H1 (cell line): ENCODE measurements around the gene CLPSL2. TPM values are rescaled to one million over a fixed set of nuclear protein-coding genes. Genes with fewer than 3 reads are reported as not detected.

ENCODE experiments used
- BRCA1 ChIP-seq: IDR thresholded peaks from 2 replicates; pipeline ENCODE4 v1.6.1; 2012; ENCODE audit warnings: low read depth, low read length, improper control_type of control experiment
- CBX8 ChIP-seq: fragments of 300-800, 300-1000 bp; sonication (generic); IDR thresholded peaks from 2 replicates; pipeline ENCODE4 v1.7.1; 2016; ENCODE audit warnings: low read depth, low read length, borderline replicate concordance
- CHD2 ChIP-seq: IDR thresholded peaks from 2 replicates; pipeline ENCODE4 v1.6.1; 2012; ENCODE audit warnings: low read length, improper control_type of control experiment
- EGR1 ChIP-seq: IDR thresholded peaks from 2 replicates; pipeline ENCODE4 v1.6.1; 2011; ENCODE audit warnings: low read depth, low read length, borderline replicate concordance
- EZH2 ChIP-seq: fragments of 200-600 bp; sonication (generic); IDR thresholded peaks from 2 replicates; pipeline ENCODE4 v1.7.1; 2012; ENCODE audit warnings: low read depth, mild to moderate bottlenecking, moderate library complexity, low read length, inconsistent platforms; ENCODE audit not compliant: severe bottlenecking
- HDAC6 ChIP-seq: IDR thresholded peaks from one replicate; pipeline ENCODE4 v1.7.1; 2012; ENCODE audit warnings: low read depth, mild to moderate bottlenecking, inconsistent platforms, low read length, moderate library complexity
- KDM4A ChIP-seq: IDR thresholded peaks from one replicate; pipeline ENCODE4 v1.7.1; 2012; ENCODE audit warnings: low read depth, mild to moderate bottlenecking, moderate library complexity, low read length, inconsistent platforms; ENCODE audit not compliant: severe bottlenecking
- POLR2A ChIP-seq, 2 experiments: IDR thresholded peaks; 1 replicate in 1 of 2; 2 replicates in 1 of 2; pipeline ENCODE4 v1.6.1; 2011; ENCODE audit warnings: low read depth in 2 of 2, low read length in 2 of 2, mild to moderate bottlenecking in 2 of 2; ENCODE audit errors: control extremely low read depth in 1 of 2
- POLR2AphosphoS5 ChIP-seq: IDR thresholded peaks from 2 replicates; pipeline ENCODE4 v1.6.1; 2011; ENCODE audit warnings: low read depth, low read length
- POU5F1 ChIP-seq: IDR thresholded peaks from 2 replicates; pipeline ENCODE4 v1.6.1; 2011; ENCODE audit warnings: low read depth, mild to moderate bottlenecking, low read length, moderate library complexity
- RBBP5 ChIP-seq: IDR thresholded peaks from 2 replicates; pipeline ENCODE4 v1.7.1; 2012; ENCODE audit warnings: low read depth, mild to moderate bottlenecking, inconsistent platforms, low read length, moderate library complexity, borderline replicate concordance
- RNF2 ChIP-seq: fragments of 200-900, 300-1000 bp; sonication (generic); IDR thresholded peaks from 2 replicates; pipeline ENCODE4 v1.7.1; 2016; ENCODE audit warnings: borderline replicate concordance, low read depth, mild to moderate bottlenecking, antibody characterized with exemption, low read length; ENCODE audit not compliant: poor library complexity, severe bottlenecking; ENCODE audit errors: missing control alignments
- SIN3A ChIP-seq, 2 experiments: IDR thresholded peaks in 1 of 2; conservative IDR thresholded peaks in 1 of 2; 2 replicates each; pipeline ENCODE4 v1.6.1; 2011 to 2012; ENCODE audit warnings: low read length in 2 of 2, improper control_type of control experiment in 1 of 2, low read depth in 1 of 2, mild to moderate bottlenecking in 1 of 2
- SP2 ChIP-seq: IDR thresholded peaks from 2 replicates; pipeline ENCODE4 v1.6.1; 2012; ENCODE audit warnings: mild to moderate bottlenecking, low read length, inconsistent platforms
- SP4 ChIP-seq: IDR thresholded peaks from 2 replicates; pipeline ENCODE4 v1.6.1; 2012; ENCODE audit warnings: low read length, inconsistent platforms
- TAF1 ChIP-seq: IDR thresholded peaks from 2 replicates; pipeline ENCODE4 v1.6.1; 2011; ENCODE audit warnings: mild to moderate bottlenecking, low read depth, low read length
- TBP ChIP-seq: IDR thresholded peaks from 2 replicates; pipeline ENCODE4 v1.6.1; 2011; ENCODE audit warnings: low read depth, low read length, improper control_type of control experiment
- YY1 ChIP-seq: IDR thresholded peaks from 2 replicates; pipeline ENCODE4 v1.6.1; 2011; ENCODE audit warnings: low read depth, mild to moderate bottlenecking, low read length
- ZNF274 ChIP-seq: IDR thresholded peaks from 2 replicates; pipeline ENCODE4 v1.7.0; 2012; ENCODE audit warnings: low read length, borderline replicate concordance; ENCODE audit errors: extremely low read depth
- polyA plus RNA-seq, 7 experiments: library from polyadenylated mRNA; depleted of rRNA in 3 of 7; stranded (reverse) in 5 of 7; unstranded in 2 of 7; fragments of >200 nt in 5 of 7; fragments of 200-250 nt in 2 of 7; gene quantifications; 1 replicate in 5 of 7; 2 replicates in 1 of 7; 4 replicates in 1 of 7; pipeline versions ENCODE4 v1.2.1 to v1.2.3, GENCODE V29; 2011 to 2013; ENCODE audit warnings: missing spikeins in 2 of 7, mixed read lengths in 2 of 7
- total RNA-seq: library from RNA; stranded (reverse); fragmentation: NEBNext Ultra II Directional; extraction: Animal tissue kit (Norgen Biotek cat#: 25700); gene quantifications from 2 replicates; pipeline ENCODE4 v1.2.1, GENCODE V29; 2021
- TF ChIP-seq, protein P1 (sequence below): IDR thresholded peaks from 2 replicates; pipeline ENCODE4 v1.6.1; 2012; ENCODE audit warnings: inconsistent platforms
- TF ChIP-seq, protein P2 (sequence below): IDR thresholded peaks from 2 replicates; pipeline ENCODE4 v1.6.1; 2011; ENCODE audit warnings: low read length, improper control_type of control experiment
- TF ChIP-seq, protein P3 (sequence below): IDR thresholded peaks from 2 replicates; pipeline ENCODE4 v1.6.1; 2012; ENCODE audit warnings: low read length, inconsistent platforms

The CLPSL2 gene
- total and polyA plus RNA-seq, 2 of the 8 experiments (the other 6 are each of a cell fraction or from before 2014, with no cell fraction given): 1.4 to 3.4 TPM

DNA sequence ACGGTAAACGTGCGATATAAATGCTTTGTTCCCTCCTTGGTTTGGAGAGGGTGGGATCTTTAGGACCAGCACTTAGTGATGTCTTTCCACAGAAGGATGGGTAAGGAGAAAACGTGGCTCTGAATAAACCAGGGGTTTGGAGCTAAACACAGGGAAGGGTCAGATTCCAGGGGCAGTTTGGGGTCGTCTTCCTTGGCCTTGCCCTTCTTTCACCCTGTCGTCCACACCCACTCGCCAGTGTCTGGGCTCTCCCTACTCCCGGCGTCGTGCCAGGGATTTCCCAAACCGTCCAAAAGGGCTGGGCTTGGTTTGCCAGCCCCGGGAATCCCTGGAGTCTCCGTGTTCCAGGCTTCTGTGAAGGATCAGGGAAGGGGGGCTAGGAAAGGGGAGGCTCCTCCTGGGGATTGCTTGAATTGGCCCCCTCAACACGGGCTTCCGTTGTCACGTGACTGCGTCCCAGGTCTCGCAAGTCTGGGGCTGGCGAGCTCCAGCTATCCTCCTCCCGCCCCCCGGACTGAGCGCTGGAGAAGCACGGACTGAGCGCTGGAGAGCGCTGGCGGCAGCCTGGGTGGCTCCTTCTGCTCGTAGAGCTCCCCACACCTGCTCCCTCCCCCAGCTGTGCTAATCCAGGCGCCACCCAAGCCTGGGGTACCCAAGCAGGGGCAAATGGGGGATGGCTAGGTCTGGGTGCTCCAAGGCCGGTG lies 49.0 kb upstream of the CLPSL2 start (continued):
- peak; percentile 24; the same call in 1 of the 2 replicates for TF ChIP-seq POLR2AphosphoS5
- TF ChIP-seq CBX8: no peak
- TF ChIP-seq, protein P1, sequence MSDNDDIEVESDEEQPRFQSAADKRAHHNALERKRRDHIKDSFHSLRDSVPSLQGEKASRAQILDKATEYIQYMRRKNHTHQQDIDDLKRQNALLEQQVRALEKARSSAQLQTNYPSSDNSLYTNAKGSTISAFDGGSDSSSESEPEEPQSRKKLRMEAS: peak; percentile 43
- TF ChIP-seq POLR2A (IDR thresholded peaks at IDR 0.05; ENCODE audit: control extremely low read depth in 1 of 2, low read depth in 2 of 2, low read length in 2 of 2): peak in 1 of 2 experiments; percentile 74; a peak in 1 of 3 replicates
- peak; percentile 43; the same call in 1 of the 2 replicates for TF ChIP-seq TBP
- TF ChIP-seq RNF2: no peak
- TF ChIP-seq YY1: no peak
- TF ChIP-seq ZNF274: no peak
- TF ChIP-seq, protein P2, sequence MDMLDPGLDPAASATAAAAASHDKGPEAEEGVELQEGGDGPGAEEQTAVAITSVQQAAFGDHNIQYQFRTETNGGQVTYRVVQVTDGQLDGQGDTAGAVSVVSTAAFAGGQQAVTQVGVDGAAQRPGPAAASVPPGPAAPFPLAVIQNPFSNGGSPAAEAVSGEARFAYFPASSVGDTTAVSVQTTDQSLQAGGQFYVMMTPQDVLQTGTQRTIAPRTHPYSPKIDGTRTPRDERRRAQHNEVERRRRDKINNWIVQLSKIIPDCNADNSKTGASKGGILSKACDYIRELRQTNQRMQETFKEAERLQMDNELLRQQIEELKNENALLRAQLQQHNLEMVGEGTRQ: peak; percentile 82
- no peak for TF ChIP-seq BRCA1
- TF ChIP-seq POU5F1: no peak
- TF ChIP-seq, protein P3, sequence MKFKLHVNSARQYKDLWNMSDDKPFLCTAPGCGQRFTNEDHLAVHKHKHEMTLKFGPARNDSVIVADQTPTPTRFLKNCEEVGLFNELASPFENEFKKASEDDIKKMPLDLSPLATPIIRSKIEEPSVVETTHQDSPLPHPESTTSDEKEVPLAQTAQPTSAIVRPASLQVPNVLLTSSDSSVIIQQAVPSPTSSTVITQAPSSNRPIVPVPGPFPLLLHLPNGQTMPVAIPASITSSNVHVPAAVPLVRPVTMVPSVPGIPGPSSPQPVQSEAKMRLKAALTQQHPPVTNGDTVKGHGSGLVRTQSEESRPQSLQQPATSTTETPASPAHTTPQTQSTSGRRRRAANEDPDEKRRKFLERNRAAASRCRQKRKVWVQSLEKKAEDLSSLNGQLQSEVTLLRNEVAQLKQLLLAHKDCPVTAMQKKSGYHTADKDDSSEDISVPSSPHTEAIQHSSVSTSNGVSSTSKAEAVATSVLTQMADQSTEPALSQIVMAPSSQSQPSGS: no peak
- peak; percentile 100 for TF ChIP-seq KDM4A
- peak; percentile 95; the same call in 1 of the 2 replicates for TF ChIP-seq RBBP5
- TF ChIP-seq SP2: no peak
- TF ChIP-seq SP4: 0 out of 2 replicates have a peak, but pooled peaks have one; percentile 29
- no peak for TF ChIP-seq EZH2
- TF ChIP-seq HDAC6: no peak
- no peak for TF ChIP-seq CHD2
- TF ChIP-seq TAF1: no peak
- no peak for TF ChIP-seq EGR1
- no peak for TF ChIP-seq SIN3A (conservative IDR thresholded peaks at IDR 0.05 in 1 of 2, IDR thresholded peaks at IDR 0.05 in 1 of 2; ENCODE audit: low read depth in 1 of 2, low read length in 2 of 2)
